ENCODE results near the gene ALAS1.
"Not testable (repeated sequence)": the region's sequence is repeated elsewhere in the genome, so short reads cannot be mapped to it uniquely, and the experiment has no call there.

ALAS1 gene

DNA sequence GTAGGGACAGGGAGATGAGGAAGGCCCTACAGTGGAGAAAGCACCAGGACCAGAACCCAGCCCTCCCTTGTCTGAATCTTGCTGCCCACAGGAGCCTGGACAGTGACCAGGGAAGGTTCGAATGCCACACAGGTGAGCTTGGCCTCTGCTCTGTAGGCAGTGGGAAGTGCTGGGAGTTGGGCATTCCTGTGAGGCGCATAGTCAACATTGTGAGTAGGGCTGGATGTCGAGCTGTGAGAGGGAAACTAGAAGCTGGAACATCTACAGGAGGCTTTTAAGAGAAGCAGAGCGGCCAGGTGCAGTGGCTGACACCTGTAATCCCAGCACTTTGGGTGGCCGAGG lies 20.3 kb upstream of the ALAS1 start:
- DNase-seq: no peak

DNA sequence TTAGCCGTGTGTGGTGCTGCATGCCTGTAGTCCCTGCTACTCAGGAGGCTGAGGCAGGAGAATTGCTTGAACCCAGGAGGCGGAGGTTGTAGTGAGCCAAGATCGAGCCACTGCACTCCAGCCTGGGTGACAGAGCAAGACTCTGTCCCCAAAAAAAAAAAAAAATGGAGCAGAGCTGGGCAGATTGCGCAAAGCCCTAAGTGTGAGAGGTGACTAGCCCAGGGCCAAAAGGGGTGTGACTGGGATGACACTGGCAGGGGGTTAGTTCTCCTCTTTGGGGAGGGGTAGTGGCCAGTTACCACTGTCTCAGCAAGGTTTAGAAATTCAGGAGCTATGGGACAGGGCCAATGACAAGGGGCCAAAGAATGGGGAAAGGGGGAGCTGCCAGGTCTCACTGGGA lies 19.8 kb upstream of the ALAS1 start:
- not testable (repeated sequence) for DNase-seq

DNA sequence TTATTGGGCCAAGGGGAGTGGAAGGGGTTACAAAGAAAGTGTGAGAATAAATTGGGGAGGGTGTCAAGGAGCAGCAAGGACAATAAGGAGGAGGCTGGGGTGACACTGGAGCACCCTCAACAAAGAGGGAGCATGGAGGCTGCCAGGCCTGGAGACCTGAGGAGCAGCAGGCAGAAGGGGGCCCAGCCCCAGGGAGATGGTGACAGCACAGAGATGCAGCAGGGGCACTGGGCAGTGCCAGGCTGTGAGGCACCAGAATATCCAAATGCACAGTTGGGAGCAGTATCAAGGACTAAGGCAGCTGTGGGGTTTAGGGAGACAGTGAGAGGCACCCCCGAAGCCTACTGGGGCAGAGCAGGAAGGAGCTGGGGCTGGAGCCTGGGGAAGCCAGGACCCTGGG lies 19.4 kb upstream of the ALAS1 start:
- DNase-seq: no peak

DNA sequence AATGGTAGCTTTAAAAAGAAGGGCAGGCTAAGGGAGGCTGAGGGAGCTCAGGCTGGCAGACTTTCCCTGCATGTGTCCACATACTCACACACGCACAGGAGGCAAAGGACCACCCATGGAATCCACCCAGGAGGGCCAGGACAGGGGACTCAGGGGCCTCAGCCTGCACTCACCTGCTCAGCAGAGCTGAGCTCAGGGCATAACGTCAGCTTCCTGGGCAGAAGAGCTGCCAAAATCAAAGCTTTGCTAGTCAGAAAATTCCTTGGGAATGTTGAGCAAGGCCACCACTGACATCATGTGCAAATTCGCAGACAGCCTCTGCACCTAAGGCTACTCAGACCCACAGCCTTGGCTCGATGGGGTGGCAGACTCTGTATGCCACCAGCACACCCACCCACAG lies 16.4 kb upstream of the ALAS1 start:
- DNase-seq: no peak

DNA sequence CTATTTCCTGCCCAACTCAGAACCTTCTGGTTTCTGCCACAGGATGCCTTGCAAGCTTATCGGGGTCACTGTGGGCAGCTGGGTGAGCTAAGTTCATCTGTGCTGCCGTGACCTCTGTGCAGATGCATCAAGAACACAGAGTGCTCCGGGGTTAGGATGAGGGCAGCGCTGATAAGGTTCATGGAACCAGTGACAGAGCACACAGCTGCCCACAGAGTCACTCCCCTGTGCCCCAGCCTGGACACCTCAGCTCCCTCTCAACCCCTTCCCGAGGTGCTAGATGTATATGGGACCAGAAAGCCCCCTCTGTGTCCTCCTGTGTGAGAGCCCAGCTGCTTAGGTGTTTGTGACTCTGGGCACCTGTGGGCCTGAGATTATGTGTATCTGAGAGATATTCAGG lies 15.8 kb upstream of the ALAS1 start:
- no peak for DNase-seq

DNA sequence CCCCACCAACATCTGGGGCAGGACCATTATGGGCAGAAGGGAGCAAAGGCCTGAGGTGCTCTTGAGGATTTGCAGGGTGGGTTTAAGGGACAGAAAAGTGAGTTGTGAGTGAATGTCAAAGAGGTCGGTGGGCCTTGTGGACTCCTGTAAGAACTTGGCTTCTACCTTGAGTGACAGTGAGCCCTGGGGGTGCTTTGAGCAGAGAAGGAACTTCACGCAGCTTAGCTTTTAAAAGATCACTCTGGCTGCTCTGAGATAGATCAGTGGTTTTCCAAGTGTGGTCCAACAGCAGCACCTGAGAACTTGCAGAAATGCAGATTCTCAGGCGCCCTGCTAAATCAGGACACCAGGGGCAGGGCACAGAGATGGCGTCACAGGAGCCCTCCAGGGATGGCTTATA lies 15.3 kb upstream of the ALAS1 start:
- DNase-seq: no peak

DNA sequence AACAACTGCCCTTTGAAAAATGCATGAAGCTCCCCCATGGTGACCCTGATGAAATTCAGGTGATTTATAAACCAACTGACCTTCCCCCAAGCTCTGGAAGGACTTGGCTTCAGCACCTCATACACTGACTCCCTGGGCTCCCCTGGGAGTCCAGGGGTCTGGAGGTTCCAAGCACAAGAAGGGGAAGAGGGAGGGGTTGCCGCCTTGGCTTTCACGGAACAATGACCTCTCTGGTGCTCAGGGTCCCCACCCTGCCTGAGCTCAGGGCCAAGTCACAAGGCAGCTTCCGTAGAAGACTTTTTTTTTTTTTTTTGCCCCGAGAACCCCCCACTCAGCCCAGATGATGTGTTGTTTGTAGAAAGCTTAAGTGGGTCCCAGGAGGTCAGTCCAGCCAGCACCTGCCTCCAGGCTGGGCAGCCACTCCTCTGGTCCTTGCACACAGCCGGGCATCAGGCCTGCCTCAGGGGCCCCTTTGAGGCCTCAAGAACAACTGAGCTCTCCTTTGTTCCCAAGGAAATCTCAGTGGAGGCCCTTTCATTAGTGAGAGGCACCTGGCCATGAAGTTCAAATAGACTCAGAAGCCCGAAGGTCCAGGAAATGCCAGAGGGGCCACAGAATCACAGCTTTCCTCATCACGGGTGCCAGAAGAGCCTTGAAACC lies 14.0 kb upstream of the ALAS1 start:
- no peak for DNase-seq

DNA sequence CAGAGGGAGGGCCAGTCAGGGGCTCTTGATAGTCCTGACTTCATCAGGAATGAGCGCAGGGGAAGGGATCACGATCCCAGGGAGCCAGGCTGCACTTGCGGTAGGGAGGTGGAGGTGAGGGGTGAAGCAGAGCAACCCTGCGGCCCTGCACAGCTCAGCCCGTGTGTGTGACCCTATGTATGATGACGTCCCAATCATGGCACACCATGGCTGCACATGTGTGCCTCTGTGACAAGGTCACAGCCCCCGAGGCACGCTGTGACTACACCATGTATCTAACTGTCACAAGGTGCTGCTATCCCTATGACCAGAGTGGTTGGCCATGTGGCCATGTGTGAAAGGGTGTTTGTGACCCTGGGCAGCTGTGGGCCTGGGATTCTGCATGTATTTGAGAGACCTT lies 13.3 kb upstream of the ALAS1 start:
- no peak for DNase-seq

DNA sequence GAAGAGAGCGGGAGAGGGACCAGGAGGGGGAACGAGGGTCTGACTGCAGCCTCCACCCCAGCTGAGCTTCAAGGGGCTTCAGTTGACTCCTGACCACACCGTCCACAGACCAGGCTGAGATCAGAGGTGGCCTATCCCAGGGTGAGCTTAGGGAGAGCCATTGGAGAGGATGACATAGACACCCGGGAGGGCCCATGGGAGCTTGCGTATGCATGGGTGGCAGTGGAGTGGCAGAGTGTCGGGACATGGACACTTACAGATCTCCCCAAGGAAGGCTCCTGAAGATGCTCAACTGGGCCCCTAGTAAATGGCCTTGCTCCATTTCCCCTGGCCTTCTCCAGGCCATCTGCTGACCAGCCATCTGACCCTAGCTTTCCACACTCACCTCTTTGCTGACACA lies 12.6 kb upstream of the ALAS1 start:
- DNase-seq: no peak

DNA sequence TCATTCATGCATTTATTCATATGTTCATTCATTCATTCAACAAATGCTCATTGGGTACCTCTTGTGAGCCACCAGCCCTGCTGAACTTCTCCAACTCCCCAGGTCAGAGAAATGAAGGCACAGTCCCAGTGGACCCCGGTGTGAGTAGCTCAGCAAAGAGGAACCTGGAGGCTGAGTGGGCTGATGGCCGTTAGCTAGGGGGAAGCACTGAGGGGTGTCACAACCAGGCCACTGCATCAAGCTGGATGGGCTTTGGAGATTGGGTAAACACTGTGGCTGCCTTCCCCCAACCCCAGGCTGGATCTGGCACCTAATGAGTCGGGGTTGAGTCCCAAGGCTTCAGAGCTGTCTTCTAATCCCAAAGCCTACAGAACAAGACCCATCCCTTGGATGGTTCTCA lies 12.1 kb upstream of the ALAS1 start:
- DNase-seq: no peak

DNA sequence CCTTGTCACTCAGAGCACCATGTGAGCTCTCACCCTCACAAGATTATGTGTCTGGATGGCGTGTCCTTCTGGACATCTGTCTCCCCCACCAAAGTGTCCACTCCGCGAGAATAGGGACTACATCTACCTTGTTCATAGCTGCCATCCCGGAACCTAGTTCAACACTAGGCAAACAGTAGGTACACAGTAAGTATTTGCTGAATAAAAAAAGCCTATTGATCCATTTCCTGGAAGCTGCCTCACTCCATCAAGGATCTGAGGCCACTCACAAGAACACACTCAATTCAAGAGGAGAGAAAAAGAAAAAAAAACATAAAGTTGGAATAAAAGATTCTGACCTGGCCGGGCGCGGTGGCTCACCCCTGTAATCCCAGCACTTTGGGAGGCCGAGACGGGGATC lies 11.2 kb upstream of the ALAS1 start:
- no peak for DNase-seq

DNA sequence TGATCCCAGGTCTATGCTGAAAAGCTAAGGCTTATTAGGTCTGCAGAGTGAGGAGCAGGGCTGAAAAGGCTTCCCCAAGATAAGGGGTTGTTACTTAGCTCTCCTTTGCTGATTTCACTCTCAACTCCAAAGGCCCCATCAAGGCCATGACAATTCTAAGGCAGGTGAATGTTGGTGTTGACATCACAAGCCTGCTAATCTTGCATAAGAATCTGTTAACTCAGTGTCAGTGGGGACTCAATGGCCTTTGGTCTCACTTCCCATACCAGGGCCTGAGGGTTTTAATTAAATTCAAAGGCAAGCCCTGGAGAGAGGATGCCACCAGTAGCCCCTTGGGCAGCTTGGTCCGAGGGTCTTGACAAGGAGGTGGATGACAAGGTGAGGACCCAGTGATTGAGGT lies 9.4 kb upstream of the ALAS1 start:
- no peak for DNase-seq

DNA sequence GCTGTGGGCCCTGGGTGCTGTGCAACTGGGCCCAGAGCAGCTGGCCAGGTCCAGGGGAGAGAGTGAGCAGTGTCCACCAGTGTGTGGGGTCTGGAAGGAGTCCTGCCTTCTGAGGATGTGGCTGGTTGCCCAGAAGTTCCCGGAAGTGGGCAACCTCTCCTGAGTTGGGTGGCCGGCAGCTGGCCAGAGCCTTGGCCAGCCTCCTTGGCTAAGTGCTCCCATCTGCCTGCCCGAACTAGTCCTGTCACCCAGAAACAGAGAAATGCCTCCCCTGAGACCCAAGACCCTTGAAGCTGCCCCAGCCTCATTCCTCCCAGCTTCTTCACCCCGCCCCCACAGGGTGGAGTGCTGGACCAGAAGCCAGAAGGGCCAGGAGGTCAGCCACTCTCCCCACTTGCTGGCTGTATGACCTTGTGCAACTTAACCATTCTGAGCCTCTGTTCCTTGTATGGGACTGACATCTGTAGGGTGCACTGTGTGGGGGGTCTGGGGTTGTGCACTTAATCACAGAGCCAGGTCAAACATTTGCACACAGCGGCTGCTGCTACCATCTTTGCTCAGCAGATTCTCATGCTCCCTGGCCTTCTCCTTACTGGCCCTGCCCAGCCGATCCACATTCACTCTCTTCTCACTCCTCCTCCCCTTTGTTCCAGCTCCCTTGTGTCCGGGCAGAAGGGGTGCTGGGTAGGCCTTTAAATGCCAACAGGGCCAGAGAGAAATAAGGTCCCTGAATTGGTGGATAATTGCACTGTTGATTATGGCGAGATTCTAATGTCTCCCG lies 7.5 kb upstream of the ALAS1 start:
- no peak for DNase-seq

DNA sequence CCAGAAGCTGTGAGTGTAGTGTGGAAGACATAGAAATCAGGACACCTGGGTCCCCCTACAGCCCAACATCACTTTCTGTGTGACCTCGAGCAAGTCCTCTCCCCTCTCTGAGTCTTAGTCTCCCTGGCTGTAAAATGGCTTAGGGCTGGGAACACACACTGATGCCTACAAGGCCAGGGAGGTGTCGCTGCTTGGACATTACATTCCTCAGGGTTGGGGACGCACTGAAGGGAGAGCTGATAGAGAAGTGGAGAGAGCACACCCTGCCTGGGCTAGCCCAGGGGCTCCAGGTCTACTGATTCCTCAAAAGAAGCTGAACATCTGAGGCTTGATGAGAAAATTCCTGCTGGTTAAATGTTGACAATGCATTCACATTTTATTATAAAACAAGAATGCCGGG lies 6.3 kb upstream of the ALAS1 start:
- DNase-seq: no peak

DNA sequence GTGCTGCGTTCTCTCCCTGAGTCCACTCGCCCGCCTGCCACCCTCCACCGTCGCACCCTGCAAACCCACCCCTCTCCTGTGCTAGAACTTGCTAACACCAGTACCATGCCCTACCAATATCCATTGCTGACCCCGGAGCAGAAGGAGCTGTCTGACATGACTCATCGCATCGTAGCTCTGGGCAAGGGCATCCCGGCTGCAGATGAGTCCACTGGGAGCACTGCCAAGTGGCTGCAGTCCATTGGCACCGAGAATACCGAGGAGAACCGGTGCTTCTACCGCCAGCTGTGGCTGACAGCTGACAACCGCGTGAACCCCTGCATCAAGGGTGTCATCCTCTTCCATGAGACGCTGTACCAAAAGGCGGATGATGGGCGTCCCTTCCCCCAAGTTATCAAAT lies 4.9 kb upstream of the ALAS1 start:
- DNase-seq: no peak

DNA sequence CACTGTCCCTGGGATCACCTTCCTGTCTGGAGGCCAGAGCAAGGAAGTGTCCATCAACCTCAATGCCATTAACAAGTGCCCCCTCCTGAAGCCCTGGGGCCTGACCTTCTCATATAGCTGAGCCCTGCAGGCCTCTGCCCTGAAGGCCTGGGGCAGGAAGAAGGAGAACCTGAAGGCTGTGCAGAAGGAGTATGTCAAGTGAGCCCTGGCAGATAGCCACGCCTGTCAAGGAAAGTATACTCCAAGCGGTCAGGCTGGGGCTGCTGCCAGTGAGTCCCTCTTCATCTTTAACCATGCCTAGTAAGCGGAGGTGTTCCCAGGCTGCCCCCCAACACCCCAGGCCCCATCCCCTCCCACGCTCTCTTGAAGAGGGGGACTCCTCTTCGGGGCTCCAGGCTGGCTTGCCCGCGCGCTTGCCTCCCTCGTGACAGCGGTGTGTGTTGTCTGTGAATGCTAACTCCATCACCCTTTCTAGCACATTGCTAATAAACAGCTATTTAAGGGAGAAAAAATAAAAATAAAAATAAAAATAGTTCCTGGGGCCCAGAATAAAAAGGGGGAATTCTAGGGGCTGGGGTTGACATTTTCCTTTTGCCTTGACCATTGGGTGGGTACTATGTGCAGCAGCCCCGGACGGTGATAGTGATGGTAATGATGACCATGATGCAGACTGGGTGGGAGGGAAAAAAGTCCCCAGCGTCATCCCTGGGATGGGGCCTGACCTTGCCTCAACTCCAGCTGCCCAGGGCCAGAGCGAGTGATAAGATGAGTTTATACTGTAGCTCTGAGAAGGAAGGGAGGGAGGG lies 3.3 kb upstream of the ALAS1 start:
- DNase-seq: no peak

DNA sequence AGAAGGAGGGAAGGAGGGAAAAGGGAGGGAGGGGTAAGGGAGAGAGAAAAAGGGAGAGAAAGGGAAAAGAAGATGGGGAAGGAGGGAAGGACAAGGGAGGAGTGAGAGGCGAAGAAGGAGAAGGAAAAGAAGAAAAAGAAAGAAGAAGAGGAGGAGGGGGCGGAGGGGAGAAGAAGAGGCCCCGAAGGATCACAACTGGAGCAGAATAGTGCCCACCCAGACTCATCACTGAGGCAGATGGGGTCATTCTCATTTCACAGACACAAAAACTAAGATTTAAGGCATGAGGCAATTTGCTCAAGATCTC lies 2.7 kb upstream of the ALAS1 start:
- no peak for DNase-seq

DNA sequence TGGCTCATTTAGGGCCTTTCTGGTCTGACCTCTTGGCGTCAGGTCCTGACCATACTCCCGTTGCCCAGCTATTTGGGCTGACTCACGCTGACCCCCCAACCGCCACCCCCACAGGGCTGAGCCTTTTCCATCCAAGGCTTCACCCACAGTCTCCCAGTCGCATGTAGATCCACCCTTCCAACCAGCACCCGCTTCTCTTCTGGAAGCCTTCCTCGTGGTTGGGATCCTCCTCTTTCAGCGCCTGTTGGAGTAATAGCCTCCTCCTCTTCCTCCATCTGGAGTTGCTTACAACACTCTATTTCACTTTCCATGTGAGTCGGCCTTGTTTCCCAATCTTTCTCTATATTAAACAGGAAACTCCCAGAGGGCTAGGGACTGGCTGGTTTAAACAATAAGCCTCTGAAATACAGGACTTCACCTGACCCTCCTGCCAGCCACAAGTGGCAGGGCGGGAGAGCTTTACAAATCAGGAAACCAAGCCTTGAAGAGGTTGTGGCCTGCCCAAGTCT lies 2.1 kb upstream of the ALAS1 start:
- DNase-seq: no peak

DNA sequence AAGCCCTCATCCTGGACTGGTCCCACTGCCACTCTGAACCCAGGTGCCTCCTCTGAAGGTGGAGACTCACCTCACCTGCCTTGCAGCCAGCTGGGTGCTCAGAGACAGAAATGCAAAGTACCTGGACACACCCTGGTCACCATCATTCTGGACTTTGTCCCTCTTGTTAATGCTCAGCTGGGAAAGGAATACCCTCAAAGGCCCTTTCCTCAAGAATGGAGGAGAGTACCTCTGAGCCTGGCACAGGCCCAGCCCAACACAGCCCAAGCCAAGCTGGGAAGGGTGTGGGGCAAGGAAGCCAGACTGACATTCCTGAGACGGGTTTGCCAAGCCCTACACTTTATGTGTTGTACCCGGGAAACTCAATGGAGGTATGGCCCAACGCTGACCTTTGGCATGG lies 983 bp upstream of the ALAS1 start:
- no peak for DNase-seq

DNA sequence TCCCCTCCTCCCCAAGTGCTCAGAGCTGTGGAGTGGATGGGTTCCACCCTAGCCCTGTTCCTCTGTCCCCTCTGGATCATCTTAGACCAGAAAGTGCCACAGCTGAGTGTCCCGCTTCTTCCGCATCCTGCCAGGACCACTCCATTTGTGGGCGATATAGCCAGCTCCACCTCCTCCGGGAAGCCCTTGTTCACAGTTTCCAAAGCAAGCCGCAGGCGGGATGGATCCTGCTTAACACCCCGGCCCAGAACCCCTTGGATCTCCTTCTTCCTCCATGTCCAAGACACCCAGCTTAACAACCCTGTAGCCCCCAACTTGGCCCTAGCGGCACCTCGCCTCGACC lies 490 bp upstream of the ALAS1 start:
- DNase-seq: no peak

DNA sequence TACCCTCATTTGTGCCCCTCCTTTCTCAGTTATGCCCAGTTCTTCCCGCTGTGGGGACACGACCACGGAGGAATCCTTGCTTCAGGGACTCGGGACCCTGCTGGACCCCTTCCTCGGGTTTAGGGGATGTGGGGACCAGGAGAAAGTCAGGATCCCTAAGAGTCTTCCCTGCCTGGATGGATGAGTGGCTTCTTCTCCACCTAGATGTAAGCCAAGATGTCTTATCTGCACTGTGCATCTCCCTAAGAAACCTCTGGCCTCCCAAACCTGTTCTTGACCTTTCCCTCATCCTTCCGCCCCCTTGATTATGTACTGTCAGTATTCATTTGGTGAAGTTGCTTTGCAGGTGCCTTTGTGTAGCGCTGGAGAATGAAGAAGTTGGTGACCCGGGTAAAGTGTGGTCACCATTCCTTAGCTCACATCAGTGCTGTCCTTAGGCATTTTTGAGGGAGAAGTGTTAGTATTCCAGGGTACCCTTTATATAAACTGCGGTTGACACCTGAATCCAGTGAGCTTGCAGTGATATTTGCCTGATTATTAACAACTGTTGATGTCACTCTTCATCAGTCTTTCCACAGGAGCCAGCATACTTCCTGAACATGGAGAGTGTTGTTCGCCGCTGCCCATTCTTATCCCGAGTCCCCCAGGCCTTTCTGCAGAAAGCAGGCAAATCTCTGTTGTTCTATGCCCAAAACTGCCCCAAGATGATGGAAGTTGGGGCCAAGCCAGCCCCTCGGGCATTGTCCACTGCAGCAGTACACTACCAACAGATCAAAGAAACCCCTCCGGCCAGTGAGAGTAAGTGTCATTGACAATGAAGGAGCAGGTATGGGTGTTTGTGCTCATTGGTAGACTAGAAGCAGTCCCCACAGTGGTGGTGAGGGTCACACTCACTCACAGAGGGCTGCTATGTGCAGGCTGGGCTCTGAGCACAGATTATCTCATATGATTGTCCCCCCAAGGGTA lies 966 bp downstream of the ALAS1 start:
- no peak for DNase-seq

DNA sequence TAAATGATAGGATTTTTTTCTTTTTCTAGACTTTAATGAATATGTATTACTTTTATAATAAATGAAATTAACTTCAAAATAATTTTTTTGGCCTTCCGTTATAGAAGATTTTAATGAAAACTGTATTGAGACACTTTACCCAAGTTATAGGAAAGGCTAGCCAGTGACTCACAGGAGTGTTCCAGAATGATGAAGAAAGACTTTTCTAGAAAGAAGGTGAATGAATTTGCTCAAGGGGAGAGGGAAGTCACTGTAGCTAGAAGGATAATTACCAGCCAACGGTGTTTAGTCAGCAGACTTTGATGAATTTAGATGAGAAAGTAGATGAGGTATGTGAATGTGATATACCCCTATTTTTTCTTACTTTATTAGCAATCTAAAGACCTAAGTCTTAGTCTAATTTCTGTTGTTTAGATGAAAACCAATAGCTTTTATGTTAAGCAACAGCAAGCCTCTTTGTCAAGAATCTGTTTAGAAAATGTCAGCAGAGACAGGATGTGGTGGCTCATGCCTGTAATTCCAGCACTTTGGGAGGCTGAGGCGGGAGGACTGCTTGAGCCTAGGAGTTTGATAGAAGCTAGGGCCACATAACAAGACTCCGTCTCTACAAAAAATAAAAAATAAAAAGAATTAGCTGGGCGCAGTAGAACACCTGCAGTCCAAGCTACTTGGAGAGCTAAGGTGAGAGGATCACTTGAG lies 3.2 kb downstream of the ALAS1 start:
- DNase-seq: no peak
